GM18505 (cell line): Measurements from ENCODE around the gene RSAD2.

Experiments used
- ATAC-seq: cut with Tn5 transposase; IDR thresholded peaks from one replicate; pipeline ENCODE4 v1.9.1; 2021; ENCODE audit not compliant: unreplicated experiment
- POLR2A ChIP-seq: IDR thresholded peaks from 4 replicates; pipeline ENCODE4 v1.6.1; 2011; ENCODE audit warnings: borderline replicate concordance; ENCODE audit not compliant: insufficient read depth, insufficient read length; ENCODE audit errors: extremely low read depth

RSAD2 gene

GRCh38 chr2:6919901-6920742, 42.5 kb downstream of the RSAD2 start:
- TF ChIP-seq POLR2A = no peak
- ATAC-seq = no peak

DNA sequence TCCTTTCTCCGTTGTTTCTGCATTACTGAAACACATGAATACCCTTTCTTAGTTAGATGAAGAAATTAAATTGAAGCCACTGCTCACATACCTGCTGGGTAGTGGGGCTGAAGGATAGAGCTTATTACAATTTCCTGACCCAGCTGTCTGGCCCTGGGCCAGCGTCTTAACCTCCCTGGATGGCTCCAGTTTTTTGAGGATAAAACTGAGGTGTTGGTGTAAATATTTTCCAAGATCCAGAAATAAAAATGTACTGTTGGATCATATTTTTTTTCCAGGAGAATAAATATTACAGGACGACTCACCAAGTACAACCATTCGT, 43.1 kb downstream of the RSAD2 start:
- ATAC-seq = no peak
- no peak for TF ChIP-seq POLR2A

DNA sequence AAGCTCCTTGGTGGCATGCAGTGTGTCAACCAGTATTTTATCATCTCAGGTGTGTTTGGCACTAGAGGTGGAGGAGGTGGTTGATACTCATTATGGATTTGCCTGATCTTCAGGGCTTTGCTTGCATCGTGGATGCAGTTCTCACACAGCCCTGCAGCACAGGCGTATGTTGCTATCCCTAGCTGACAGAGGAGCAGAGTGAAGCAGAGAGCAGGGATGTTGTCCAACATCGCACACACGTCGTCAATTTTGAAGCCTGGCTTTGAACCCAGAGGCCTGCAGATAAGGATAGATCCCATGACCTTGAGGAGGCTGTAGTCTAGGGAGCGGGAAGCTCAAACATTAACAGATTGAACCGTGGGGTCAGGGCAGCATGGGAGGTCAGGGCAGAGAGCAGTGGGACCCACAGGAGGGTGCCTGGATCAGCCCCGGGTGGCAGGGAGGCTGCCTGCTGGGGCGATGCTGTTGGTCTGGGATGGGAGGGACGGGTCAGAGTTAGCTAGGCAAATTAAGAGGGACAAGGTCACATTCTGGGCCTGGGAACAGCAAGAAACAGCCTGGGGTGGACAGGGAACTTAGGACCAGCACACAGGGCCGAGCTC, 43.8 kb downstream of the RSAD2 start:
- no peak for ATAC-seq
- no peak for TF ChIP-seq POLR2A

DNA sequence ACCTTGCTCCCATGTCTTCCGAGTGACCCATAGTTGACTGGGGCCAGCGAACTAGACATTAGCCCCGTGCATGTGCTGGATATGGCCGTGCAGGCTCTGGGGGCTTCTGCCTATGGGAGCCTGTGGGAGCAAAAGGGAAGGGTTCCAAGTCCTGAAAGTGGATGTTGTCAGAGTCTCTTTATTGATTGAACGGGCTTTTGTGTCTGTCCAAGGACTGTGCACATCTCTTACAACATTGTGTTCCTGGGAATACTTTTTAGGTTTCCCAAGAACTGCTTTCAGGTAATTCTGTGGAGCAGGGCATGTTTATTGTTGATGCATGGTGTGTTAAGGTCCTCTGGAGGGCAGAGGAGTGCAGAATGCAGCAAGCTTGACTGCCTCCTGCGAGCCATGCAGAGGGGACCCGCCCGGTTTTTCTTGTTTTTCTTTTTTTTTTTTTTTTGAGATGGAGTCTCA, 44.7 kb downstream of the RSAD2 start:
- TF ChIP-seq POLR2A = no peak
- ATAC-seq = no peak

DNA sequence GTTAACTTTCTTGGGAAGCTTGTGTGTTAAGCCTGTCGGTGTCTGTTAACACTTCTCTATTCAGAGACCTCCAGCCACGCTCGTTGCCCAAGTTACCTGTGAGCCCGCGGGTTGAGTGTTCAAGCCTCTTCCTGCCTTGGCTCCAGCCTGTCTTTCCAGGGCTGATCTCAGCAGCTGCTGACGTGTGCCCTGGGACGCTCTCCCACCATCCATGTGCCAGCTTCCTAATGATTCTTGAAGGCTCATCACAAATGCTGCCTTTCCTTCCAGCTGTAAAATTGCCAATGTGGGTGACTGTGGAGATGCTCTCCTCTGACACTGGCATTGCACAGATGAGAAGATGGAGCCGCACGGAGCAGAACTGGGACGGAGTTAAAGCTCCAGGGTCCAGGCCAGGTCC, 45.7 kb downstream of the RSAD2 start:
- no peak for TF ChIP-seq POLR2A
- no peak for ATAC-seq

DNA sequence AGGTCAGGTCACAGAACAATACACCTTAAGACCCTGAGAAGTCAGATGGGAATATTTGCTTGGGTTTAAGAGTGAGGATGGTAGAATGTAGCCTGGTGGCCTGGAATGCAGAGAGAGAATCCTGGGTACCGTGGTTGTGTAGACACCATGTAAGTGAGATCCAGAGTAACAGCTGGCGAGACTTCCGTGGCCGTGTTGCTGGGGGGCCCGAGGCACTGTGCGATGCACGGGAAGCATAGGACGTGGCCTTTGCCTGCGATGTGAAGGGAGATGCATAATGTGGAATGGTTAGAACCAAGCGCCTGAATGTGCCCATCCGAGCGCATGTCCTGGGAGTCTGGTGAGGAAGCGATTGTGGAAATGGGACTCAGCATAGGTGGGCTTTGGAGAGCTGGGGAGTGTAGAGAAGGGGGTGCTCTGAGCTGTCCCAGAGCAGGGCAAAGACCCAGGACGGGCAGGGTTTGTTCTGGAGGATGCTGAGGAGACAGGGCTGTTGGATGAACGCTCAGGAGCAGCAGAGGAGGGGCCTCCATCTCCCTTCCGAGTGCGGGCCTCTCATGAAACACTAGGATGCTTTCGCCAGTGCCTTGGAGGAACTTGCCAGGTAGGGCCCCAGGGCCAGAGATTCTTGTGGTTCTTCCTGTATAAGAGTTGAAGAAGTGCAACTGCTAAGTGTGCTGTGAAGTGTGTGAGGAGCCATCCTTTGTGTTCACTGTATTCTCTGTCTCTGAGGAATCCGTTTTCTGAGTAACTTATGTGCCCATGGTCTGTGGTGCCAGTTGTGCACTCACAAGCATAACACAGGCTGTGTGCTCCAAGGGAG, 46.7 kb downstream of the RSAD2 start:
- TF ChIP-seq POLR2A = no peak
- no peak for ATAC-seq

DNA sequence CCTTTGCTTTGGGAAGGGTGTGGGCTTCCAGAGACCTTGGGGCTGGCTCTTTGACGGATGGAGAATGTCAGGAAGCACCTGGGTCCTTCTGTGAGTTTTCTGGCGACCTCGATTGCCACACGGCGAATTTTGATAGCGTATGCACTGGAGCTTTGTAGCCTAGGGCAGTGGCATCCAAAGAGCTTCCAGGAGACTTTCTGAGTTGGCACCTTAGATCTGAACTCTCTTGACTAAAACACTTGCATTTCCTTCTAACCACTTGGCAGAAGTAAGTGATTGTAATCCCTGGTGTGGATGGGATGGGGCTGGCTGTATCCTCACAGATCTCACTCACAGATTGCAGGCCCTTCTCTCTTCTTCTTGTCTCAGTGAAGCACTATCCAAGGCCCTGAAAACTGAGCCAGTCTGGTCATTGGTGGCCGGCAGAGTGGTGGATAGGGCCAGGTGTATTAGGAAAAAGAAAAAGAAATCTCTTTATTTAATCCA, 47.4 kb downstream of the RSAD2 start:
- TF ChIP-seq POLR2A = no peak
- no peak for ATAC-seq

DNA sequence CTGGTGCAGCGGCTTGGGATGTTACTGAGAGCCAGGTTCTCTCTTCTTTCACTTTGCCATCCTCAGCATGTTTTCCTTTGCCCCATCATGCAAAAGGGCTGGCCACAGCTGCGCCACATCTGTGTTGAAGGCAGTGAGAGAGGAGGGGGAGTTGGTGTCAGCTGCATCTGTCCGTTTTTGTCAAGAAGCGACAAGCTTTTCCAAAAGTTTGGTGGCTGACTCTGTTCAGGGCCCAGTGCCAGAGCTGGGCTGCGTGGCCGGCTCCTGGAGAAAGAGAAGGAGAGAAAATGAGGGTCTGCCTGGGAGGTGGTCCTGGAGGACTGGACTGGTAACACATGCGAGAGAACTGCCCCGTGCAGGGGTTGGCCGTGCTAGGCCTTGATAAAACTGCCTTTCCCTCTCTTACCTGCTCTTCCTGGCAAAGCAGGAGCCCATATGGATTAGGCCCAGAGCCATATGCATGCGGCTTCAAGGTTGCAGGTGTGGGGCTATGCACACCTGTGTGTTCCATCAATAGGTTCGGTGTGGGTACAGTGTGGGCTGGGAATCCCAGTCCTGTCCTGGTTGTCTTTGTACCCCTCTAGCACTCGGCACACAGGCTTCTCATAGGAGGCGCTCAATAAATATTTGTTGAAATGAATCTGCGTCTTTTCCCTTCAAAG, 48.6 kb downstream of the RSAD2 start:
- TF ChIP-seq POLR2A = no peak
- no peak for ATAC-seq

DNA sequence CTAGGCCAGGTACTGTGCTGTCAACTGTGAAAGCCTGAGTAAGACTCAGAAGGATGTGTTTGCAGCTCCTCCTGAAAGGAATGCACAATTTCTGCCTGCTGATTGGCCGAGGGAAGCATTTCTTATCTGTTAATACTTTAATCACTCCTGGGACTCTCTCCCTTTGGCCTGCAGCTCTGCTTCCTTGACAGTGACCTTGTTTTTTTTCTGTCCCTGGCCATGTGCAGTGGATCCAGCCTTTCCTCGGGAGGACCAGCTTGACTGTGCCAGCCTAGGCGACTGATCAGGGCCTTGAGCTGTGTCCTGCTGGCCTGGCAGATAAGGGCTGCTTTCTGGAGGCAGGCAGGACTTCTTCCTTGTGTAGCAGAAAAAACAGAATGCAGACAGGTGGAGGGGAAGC, 49.6 kb downstream of the RSAD2 start:
- no peak for TF ChIP-seq POLR2A
- ATAC-seq = no peak

- no peak for ATAC-seq
- TF ChIP-seq POLR2A = no peak
Observed at GRCh38 chr2:6927753-6928152, 50.2 kb downstream of the RSAD2 start.

DNA sequence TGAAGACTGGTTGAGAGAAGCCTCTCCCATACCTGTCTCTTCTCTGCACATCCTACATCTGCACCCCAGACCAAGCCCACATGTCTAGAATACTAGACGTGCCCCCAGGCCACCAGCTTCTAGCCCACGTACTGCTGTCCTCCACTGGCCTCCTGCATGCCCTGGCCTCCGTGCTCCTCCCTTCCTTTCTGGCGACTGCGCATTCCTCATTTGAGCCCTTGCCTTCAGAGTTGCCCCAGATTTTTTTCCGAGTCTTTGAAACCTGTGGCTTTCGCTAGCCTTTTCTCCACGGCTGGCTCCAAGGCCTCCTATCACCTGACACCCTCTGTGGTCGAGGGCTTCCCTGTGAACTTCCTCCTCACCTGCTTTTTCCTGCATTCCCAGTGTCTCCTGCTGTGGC, 50.9 kb downstream of the RSAD2 start:
- no peak for TF ChIP-seq POLR2A
- ATAC-seq = no peak

GRCh38 chr2:6929196-6929819, 51.7 kb downstream of the RSAD2 start:
- ATAC-seq = no peak
- no peak for TF ChIP-seq POLR2A
